ENCODE measurements around the gene PASD1.

The PASD1 gene

GRCh38 chrX:151609222-151609621 lies 45.7 kb downstream of the PASD1 start:
- Histone ChIP-seq H3K4me2 (ENCODE audit: insufficient read depth, low read length) (no peak overlapping the region), H4K20me1 (ENCODE audit: insufficient read depth, low read length) (no peaks in the 10 kb centered on the region), H3K27ac (ENCODE audit: low read length) (no peak overlapping the region), H3K27me3 (ENCODE audit: insufficient read depth, low read length, poor library complexity) (no peaks in the 10 kb centered on the region), H3K9ac (ENCODE audit: low read depth, low read length) (no peak overlapping the region), H3K4me1 (ENCODE audit: insufficient read depth, low read length) (no peaks in the 10 kb centered on the region), H3K79me2 (ENCODE audit: insufficient read depth, low read length) (no peaks in the 10 kb centered on the region), H3K36me3 (ENCODE audit: insufficient read depth, low read length) (no peaks in the 10 kb centered on the region), H3K4me3 (ENCODE audit: low read depth in 1 of 2, low read length in 2 of 2) (no peak overlapping the region), H2AFZ (ENCODE audit: low read depth, low read length) (no peak overlapping the region), H3K9me3 (ENCODE audit: insufficient read depth, low read length, severe bottlenecking) (no peaks in the 10 kb centered on the region)
- TF ChIP-seq CTCF (IDR thresholded peaks at IDR 0.05; ENCODE audit: borderline replicate concordance, extremely low read depth, low read length, poor library complexity, severe bottlenecking) (no peak), EZH2 (IDR thresholded peaks at IDR 0.05; ENCODE audit: borderline replicate concordance, low read depth, low read length, severe bottlenecking) (no peak)
- ATAC-seq (ENCODE audit: insufficient read depth, low read depth) (no peak), DNase-seq (no peak)

GRCh38 chrX:151621422-151621821 lies 57.9 kb downstream of the PASD1 start:
- no peaks in the 10 kb centered on the region for H3K27me3 ChIP-seq (ENCODE audit: insufficient read depth, low read length, poor library complexity)
- H3K4me2 ChIP-seq (ENCODE audit: insufficient read depth, low read length), result no peak overlapping the region
- no peak overlapping the region for H3K9ac ChIP-seq (ENCODE audit: low read depth, low read length)
- H3K79me2 ChIP-seq (ENCODE audit: insufficient read depth, low read length), result no peaks in the 10 kb centered on the region
- H3K27ac ChIP-seq (ENCODE audit: low read length), result no peak overlapping the region
- ATAC-seq (ENCODE audit: insufficient read depth, low read depth) (no peak), DNase-seq (no peak)
- H2AFZ ChIP-seq (ENCODE audit: low read depth, low read length), result no peak overlapping the region
- H3K4me3 ChIP-seq (ENCODE audit: low read depth in 1 of 2, low read length in 2 of 2), result no peak overlapping the region
- H3K4me1 ChIP-seq (ENCODE audit: insufficient read depth, low read length), result no peaks in the 10 kb centered on the region
- no peaks in the 10 kb centered on the region for H3K36me3 ChIP-seq (ENCODE audit: insufficient read depth, low read length)
- no peaks in the 10 kb centered on the region for H3K9me3 ChIP-seq (ENCODE audit: insufficient read depth, low read length, severe bottlenecking)
- TF ChIP-seq EZH2 (IDR thresholded peaks at IDR 0.05; ENCODE audit: borderline replicate concordance, low read depth, low read length, severe bottlenecking) (no peak), CTCF (IDR thresholded peaks at IDR 0.05; ENCODE audit: borderline replicate concordance, extremely low read depth, low read length, poor library complexity, severe bottlenecking) (no peak)
- H4K20me1 ChIP-seq (ENCODE audit: insufficient read depth, low read length), result no peaks in the 10 kb centered on the region

GRCh38 chrX:151624677-151625076 lies 61.2 kb downstream of the PASD1 start:
- Histone ChIP-seq H3K4me2 (ENCODE audit: insufficient read depth, low read length) (no peak overlapping the region), H3K79me2 (ENCODE audit: insufficient read depth, low read length) (no peaks in the 10 kb centered on the region), H4K20me1 (ENCODE audit: insufficient read depth, low read length) (no peaks in the 10 kb centered on the region), H3K9me3 (ENCODE audit: insufficient read depth, low read length, severe bottlenecking) (no peaks in the 10 kb centered on the region), H3K36me3 (ENCODE audit: insufficient read depth, low read length) (no peaks in the 10 kb centered on the region), H3K9ac (ENCODE audit: low read depth, low read length) (no peak overlapping the region), H3K27me3 (ENCODE audit: insufficient read depth, low read length, poor library complexity) (no peaks in the 10 kb centered on the region), H3K27ac (ENCODE audit: low read length) (no peak overlapping the region), H2AFZ (ENCODE audit: low read depth, low read length) (no peak overlapping the region), H3K4me1 (ENCODE audit: insufficient read depth, low read length) (no peaks in the 10 kb centered on the region), H3K4me3 (ENCODE audit: low read depth in 1 of 2, low read length in 2 of 2) (no peak overlapping the region)
- no peak for TF ChIP-seq CTCF (IDR thresholded peaks at IDR 0.05; ENCODE audit: borderline replicate concordance, extremely low read depth, low read length, poor library complexity, severe bottlenecking)
- no peak for TF ChIP-seq EZH2 (IDR thresholded peaks at IDR 0.05; ENCODE audit: borderline replicate concordance, low read depth, low read length, severe bottlenecking)
- ATAC-seq (ENCODE audit: insufficient read depth, low read depth) (no peak), DNase-seq (no peak)

GRCh38 chrX:151631822-151632221 lies 68.3 kb downstream of the PASD1 start:
- H3K79me2 ChIP-seq (ENCODE audit: insufficient read depth, low read length), result no peaks in the 10 kb centered on the region
- no peaks in the 10 kb centered on the region for H3K9me3 ChIP-seq (ENCODE audit: insufficient read depth, low read length, severe bottlenecking)
- H3K36me3 ChIP-seq (ENCODE audit: insufficient read depth, low read length), result no peaks in the 10 kb centered on the region
- DNase-seq (no peak), ATAC-seq (ENCODE audit: insufficient read depth, low read depth) (no peak)
- no peak for TF ChIP-seq EZH2 (IDR thresholded peaks at IDR 0.05; ENCODE audit: borderline replicate concordance, low read depth, low read length, severe bottlenecking)
- TF ChIP-seq CTCF (IDR thresholded peaks at IDR 0.05; ENCODE audit: borderline replicate concordance, extremely low read depth, low read length, poor library complexity, severe bottlenecking), result no peak
- no peaks in the 10 kb centered on the region for H4K20me1 ChIP-seq (ENCODE audit: insufficient read depth, low read length)
- no peak overlapping the region for H2AFZ ChIP-seq (ENCODE audit: low read depth, low read length)
- H3K4me1 ChIP-seq (ENCODE audit: insufficient read depth, low read length), result no peaks in the 10 kb centered on the region
- H3K4me3 ChIP-seq (ENCODE audit: low read depth in 1 of 2, low read length in 2 of 2), result no peak overlapping the region
- no peak overlapping the region for H3K27ac ChIP-seq (ENCODE audit: low read length)
- no peaks in the 10 kb centered on the region for H3K27me3 ChIP-seq (ENCODE audit: insufficient read depth, low read length, poor library complexity)
- no peak overlapping the region for H3K9ac ChIP-seq (ENCODE audit: low read depth, low read length)
- H3K4me2 ChIP-seq (ENCODE audit: insufficient read depth, low read length), result no peak overlapping the region
